GM18951 (cell line): Measurements from ENCODE around the gene SH3RF3.

Experiments
- POLR2A ChIP-seq: IDR thresholded peaks from 4 replicates; pipeline ENCODE4 v1.6.1; 2011; ENCODE audit warnings: mild to moderate bottlenecking; ENCODE audit not compliant: insufficient read length, insufficient read depth; ENCODE audit errors: extremely low read depth
- in situ Hi-C: fragments of 300-500 bp; cut with MboI; formaldehyde crosslinking; loops from one replicate; pipeline ENCODE4 v1.12.0; 2022; ENCODE audit warnings: low sequenced_read_pairs, mixed read lengths, inconsistent platforms; ENCODE audit not compliant: unreplicated experiment

Gene SH3RF3

DNA sequence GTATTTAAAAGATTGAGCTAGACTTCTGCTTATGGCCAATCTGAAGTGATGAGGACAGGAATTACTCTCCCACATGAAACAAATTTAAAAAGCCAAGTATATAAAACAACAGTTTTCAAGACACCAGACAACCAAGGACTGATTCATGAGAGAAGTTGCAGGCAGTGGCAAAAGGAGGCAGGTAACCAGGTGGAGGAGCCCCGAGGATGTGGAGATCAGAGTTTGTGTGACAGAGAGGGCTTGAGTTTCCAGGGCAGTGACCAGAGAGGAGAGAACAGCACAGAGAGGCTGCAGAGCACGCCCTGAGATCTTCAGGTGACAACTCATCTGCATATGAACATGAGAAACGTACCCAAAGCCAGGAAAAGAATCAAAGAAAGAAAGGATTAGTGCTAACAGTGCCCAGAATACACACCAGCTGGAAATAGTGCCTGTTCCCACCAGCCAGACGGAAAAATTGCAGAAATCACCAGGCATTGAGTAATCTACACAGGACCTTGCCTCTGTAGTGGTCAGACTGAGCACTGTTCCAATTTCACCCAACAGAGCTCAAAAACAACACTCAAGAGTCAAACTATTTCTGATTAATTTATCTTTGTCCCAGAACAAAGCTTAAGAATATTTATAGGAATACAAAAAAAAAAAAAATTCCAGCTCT, 311.6 kb downstream of the SH3RF3 start:
- in situ Hi-C loops = no loop called here
- TF ChIP-seq POLR2A = no peak

DNA sequence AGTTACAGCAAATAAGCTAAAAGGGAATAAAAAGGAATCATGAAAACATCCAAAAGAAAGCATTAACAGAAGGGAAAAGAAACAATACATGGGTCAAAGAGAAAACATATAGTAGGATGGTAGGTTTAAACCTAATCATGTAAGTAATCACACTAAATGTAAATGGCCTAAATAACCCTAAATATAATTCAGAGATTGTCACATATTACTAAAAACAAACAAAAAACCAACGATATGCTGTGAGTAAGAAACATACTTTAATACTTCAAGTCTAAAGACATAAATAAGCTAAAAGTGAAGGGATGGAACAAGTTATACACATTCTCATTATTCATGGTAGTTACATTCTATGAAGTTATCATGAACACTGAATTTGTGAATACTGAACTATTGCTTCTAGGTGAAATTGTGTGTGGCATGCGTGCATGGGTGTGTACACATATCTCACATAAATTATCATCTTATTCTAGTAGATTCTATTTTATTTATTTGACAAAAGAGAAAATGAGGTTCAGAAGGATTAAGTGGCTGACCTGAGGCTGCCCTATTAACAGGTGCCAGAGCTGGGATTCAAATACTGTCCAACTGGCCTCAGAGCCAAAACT, 313.8 kb downstream of the SH3RF3 start:
- in situ Hi-C loops = no loop called here
- TF ChIP-seq POLR2A = no peak

DNA sequence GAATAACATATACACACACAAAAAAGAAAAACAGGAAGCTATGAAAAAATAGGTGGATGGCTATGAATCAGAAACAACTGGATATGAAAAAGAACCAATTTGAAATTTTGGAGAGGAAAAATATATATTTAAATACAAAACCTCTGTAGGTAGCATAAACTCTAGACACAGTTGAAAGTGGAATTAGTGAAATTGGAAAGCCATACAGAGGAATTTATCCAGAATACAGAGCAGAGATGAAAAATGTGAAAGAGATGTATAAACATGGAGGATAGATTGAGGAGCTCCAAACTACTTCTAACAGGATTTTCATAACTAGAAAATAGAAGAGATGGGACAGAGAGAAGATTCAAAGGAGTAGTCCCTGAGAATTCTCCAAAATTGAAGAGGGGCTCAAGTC, 315.9 kb downstream of the SH3RF3 start:
- in situ Hi-C loops = no loop called here
- TF ChIP-seq POLR2A = no peak

DNA sequence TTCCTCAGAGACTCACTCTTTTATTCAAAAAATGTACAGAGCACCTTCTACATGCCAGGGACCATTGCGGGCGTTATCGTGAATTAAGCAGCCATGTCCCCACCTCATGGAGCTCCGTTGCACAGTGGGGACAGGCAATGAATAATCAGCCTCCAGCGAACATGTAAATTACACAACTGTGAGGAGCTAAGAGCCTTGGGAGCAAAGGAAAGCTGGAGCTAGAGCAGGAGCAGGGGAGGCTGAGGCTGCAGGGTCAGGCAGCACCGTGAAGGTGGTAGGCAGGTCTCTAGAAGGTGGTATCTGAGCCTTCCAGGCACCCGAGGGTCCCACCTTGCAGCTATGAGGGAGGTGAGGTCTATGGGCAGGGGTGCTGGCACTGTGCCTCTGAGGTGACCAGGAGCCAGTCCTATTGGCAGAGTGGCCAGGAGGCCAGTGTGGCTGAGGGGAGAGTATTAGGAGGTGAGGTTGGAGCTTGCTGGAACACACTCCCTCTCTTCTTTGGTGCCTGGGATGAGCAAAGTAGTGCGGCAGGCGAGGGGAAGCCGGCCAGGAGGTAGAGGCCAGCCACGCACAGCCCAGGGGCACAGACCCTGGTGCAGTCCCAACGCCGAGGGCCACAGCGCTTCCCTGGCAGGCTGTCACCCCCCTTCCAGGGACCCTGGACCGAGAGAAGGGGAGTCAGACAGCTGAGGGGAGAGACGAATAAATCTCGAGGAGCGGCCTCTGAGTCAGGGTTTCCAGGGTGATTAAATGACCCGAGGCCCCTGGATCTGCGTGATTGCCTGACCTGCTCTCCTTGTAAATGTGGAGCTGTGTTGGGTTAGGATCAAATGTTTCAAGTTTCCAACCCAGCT, 317.5 kb downstream of the SH3RF3 start:
- in situ Hi-C loops = no loop called here
- TF ChIP-seq POLR2A = no peak

GRCh38 chr2:109447251-109447661, 318.3 kb downstream of the SH3RF3 start:
- no peak for TF ChIP-seq POLR2A
- in situ Hi-C loops = no loop called here

DNA sequence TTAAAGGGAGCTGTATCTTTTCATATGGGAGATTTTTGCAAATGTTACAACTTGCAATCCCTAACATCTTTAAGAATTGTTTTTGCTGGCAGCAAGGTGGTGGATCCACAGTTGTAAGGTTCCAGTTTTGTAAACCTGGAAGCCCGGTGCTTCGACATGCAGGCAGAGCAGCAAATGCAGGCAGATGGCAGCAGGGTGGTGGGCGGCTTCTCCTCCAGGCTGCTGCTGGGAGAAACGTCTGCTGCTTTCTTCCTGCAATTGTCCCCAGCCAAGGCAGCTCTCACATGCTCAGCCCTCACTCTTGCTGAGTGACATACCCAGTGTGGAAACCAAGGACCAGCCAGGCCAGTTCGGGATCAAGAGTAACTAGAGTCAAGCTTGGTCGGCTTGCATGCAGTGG, 318.8 kb downstream of the SH3RF3 start:
- TF ChIP-seq POLR2A = no peak

DNA sequence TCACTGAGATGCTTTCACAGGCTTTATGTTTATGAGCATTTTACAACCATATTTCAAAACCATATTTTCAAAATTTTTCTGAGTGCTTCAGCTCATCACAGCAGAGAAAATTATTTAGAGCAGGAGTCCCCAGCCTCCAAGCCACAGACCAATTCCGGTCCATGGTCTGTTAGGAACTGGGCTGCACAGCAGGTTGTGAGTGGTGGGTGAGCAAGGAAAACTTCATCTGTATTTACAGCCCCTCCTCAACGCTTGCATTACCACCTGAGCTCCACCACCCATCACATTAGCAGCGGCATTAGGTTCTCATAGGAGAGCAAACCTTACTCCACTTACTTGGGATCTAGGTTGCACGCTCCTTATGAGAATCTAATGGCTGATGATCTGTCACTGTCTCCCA, 319.2 kb downstream of the SH3RF3 start:
- in situ Hi-C loops = no loop called here
- no peak for TF ChIP-seq POLR2A

More for the DNA sequence above, 318.8 kb downstream of the SH3RF3 start:
- in situ Hi-C loops = no loop called here

DNA sequence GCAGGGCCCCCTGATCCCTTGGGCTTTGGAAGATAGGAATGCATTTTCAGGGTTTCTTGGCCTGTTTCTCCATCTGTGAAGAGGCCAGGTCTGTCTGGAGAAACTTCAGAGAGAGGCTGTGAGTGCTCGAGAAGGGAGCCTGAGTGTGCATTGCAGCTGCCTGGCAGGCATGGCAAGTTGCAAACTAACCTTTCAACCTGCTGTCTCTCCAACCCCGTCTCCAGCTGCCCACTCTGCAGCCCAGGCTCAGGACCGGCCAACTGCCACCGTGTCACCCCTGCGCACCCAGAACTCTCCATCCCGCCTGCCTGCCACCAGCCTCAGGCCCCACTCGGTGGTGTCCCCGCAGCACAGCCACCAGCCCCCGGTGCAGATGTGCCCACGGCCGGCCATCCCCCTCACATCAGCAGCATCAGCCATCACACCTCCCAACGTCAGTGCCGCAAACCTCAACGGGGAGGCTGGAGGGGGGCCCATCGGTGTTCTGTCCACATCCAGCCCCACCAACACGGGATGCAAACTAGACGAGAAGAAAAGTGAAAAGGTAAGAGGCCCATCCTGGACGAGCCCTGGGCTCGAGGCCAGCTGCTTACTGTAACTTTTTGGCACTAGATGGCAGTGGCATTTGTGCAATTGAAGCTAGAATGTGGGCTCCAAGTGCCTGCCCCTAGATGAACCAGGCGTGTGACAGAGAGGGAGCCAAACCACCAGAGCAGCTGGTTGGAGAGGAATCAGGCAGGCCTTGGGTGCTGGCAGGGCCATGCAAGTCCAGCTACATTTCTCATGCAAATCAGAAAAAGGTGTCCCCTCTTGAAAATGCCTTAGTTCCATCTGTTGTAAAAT, 320.2 kb downstream of the SH3RF3 start:
- no peak for TF ChIP-seq POLR2A
- in situ Hi-C loops = no loop called here

- TF ChIP-seq POLR2A = no peak
- in situ Hi-C loops = no loop called here
Measured at GRCh38 chr2:109450574-109451273, 321.7 kb downstream of the SH3RF3 start.

DNA sequence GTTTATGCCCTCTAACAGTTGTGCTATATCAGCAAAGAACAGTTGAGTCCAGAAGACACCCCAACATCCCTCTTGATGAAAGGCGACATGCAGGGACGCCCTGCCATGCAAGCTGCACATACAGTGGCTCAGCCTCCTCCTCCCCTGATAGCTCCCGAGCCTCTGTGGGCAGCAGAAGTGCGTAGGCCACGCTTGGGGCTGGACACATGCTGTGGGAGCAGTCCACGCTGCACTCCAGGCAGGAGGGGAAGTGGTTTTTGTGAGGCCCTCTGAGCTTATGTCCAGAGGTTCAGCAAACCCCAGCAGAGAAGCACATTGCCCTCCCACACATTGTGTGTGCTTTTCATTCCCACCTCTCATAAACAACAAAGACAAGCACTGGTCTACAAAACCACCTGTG, 322.7 kb downstream of the SH3RF3 start:
- TF ChIP-seq POLR2A = no peak
- in situ Hi-C loops = no loop called here

DNA sequence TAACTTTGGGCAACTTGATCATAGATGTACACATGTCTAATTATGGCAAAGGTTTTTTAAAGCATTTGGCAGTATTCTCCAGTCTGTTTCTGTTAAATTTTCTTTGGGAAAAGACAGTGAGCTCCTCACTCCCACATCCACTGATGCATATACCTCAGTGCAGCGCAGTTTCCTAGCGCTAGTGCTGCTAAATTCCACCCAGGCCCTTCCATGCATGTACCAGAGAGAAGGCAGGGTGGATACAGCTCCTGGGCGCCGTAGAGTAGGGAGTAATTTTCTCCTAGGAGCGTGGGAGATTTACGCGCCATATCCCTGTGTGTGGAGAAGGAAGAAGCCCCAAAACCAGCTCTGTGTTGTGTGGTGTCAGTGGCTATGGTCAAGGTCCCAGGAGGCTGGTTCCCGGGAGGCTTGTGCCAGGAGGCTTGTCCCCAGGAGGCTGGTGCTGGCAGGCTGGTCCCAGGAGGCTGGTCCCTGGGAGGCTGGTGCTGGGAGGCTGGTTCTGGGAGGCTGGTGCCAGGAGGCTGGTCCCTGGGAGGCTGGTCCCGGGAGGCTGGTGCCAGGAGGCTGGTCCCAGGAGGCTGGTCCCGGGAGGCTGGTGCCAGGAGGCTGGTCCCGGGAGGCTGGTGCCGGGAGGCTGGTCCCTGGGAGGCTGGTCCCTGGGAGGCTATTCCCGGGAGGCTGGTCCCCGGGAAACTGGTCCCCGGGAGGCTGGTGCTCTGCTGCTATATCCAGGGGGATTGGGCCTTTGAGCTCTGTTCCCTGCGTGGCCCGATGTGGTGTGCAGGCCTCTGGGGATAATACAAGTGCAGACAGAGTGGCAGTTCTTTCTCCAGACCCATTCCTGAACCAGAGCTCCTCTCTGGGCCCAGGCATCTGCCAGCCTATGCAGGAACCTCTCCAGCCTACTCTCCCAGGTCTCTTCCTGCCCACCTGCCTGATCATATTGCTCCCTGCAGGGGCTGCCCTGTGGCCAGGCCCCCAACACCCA, 323.6 kb downstream of the SH3RF3 start:
- TF ChIP-seq POLR2A = no peak
- in situ Hi-C loops = no loop called here

- in situ Hi-C loops = no loop called here
- no peak for TF ChIP-seq POLR2A
Measured at GRCh38 chr2:109453371-109453995, 324.5 kb downstream of the SH3RF3 start.
